LNCAP (cell line): ENCODE results near the gene ITSN1.

Experiments
- TF ChIP-seq, protein P1 (sequence below): fragments of 450-650 bp; IDR thresholded peaks from 2 replicates; pipeline ENCODE4 v1.5.1; 2017; ENCODE audit warnings: mild to moderate bottlenecking

ITSN1 gene

DNA sequence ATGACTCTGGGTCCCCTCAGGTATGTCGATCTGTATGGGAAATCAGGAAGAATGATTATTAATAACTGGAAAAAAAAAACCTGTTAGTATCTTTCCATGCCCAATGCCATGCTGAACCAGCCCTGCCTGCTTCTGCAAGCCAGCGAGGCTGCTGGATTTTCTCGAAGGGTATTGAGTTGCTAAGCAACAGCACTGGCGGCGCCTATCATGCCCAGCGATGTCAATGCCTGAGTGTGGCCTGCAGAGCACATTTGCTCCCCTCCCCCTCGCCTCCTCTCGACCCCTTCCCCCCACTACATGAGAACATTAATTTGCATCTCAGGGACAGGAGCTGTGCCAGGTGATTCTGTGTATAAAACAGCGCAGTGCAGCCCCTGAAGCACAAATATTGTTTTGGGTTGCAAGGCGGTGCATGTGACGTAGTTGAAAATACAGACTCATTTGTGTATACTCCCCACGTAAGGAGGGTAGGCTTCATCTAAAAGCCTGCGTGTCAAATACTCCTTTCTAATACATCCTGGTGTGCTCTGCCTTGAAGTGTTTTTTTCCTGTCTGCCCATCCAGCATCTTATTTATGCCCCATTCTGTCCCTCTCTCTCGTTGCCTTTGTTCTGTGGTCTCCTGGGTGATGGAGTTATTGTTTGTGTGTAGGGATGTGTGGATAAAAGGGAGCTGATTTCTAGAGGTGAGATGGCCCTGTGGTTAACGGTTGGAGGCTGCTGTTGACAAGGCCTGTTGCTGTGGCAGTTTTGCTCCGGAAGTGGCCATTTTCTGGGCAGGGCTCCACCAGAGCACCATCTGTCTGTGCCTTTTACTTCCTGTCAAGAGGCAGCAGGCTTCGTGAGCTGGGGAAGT lies 306.0 kb downstream of the ITSN1 start:
- TF ChIP-seq, protein P1, sequence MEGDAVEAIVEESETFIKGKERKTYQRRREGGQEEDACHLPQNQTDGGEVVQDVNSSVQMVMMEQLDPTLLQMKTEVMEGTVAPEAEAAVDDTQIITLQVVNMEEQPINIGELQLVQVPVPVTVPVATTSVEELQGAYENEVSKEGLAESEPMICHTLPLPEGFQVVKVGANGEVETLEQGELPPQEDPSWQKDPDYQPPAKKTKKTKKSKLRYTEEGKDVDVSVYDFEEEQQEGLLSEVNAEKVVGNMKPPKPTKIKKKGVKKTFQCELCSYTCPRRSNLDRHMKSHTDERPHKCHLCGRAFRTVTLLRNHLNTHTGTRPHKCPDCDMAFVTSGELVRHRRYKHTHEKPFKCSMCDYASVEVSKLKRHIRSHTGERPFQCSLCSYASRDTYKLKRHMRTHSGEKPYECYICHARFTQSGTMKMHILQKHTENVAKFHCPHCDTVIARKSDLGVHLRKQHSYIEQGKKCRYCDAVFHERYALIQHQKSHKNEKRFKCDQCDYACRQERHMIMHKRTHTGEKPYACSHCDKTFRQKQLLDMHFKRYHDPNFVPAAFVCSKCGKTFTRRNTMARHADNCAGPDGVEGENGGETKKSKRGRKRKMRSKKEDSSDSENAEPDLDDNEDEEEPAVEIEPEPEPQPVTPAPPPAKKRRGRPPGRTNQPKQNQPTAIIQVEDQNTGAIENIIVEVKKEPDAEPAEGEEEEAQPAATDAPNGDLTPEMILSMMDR, result no peak

GRCh38 chr21:33948951-33949444 lies 306.7 kb downstream of the ITSN1 start:
- TF ChIP-seq, protein P1, result no peak
